GM19372 (cell line): ENCODE data around the gene ZFP92.
"Not testable (repeated sequence)": the region's sequence is repeated elsewhere in the genome, so short reads cannot be mapped to it uniquely, and the experiment has no call there.

Experiments used
- ATAC-seq: cut with Tn5 transposase; IDR thresholded peaks from one replicate; pipeline ENCODE4 v1.9.1; 2021; ENCODE audit warnings: mild to moderate bottlenecking, low read depth, moderate library complexity; ENCODE audit not compliant: unreplicated experiment

The ZFP92 gene

GRCh38 chrX:153384973-153385372 lies 26.3 kb upstream of the ZFP92 start:
- ATAC-seq, result not testable (repeated sequence)

- ATAC-seq, result no peak
These were observed 25.2 kb upstream of the ZFP92 start for GRCh38 chrX:153386097-153386496.

GRCh38 chrX:153387345-153387744 lies 23.9 kb upstream of the ZFP92 start:
- ATAC-seq, result no peak

- ATAC-seq, result no peak
These were observed 23.1 kb upstream of the ZFP92 start for GRCh38 chrX:153387987-153388721.

- ATAC-seq, result no peak
These were observed 22.4 kb upstream of the ZFP92 start for GRCh38 chrX:153388722-153389459.

- not testable (repeated sequence) for ATAC-seq
These were observed 21.9 kb upstream of the ZFP92 start for GRCh38 chrX:153389460-153389768.

GRCh38 chrX:153392642-153393321 lies 18.5 kb upstream of the ZFP92 start:
- no peak for ATAC-seq

- no peak for ATAC-seq
These were observed 16.7 kb upstream of the ZFP92 start for GRCh38 chrX:153394612-153395011.

- no peak for ATAC-seq
These were observed 15.5 kb upstream of the ZFP92 start for GRCh38 chrX:153395613-153396319.

GRCh38 chrX:153396320-153397195 lies 14.7 kb upstream of the ZFP92 start:
- ATAC-seq, result no peak

- ATAC-seq, result no peak
These were observed 13.9 kb upstream of the ZFP92 start for GRCh38 chrX:153397256-153397960.

- ATAC-seq, result no peak
These were observed 12.9 kb upstream of the ZFP92 start for GRCh38 chrX:153398275-153398960.

GRCh38 chrX:153400146-153401132 lies 10.8 kb upstream of the ZFP92 start:
- ATAC-seq, result no peak

GRCh38 chrX:153401133-153401764 lies 10.0 kb upstream of the ZFP92 start, which contains the start of gene PNMA6E:
Gene PNMA6E, minus strand, starts transcription at chrX:153401350. Its CDS starts 2,501 bp downstream, at chrX:153398849.
- ATAC-seq, result no peak

- ATAC-seq, result not testable (repeated sequence)
These were observed 6.9 kb upstream of the ZFP92 start for GRCh38 chrX:153404333-153404732.

- ATAC-seq, result no peak
These were observed 5.8 kb upstream of the ZFP92 start for GRCh38 chrX:153405426-153405825.

- no peak for ATAC-seq
These were observed 5.3 kb upstream of the ZFP92 start for GRCh38 chrX:153406011-153406410.
